ENCODE measurements around the gene LEFTY2.
"Not testable (repeated sequence)": the region's sequence is repeated elsewhere in the genome, so short reads cannot be mapped to it uniquely, and the experiment has no call there.

The LEFTY2 gene

DNA sequence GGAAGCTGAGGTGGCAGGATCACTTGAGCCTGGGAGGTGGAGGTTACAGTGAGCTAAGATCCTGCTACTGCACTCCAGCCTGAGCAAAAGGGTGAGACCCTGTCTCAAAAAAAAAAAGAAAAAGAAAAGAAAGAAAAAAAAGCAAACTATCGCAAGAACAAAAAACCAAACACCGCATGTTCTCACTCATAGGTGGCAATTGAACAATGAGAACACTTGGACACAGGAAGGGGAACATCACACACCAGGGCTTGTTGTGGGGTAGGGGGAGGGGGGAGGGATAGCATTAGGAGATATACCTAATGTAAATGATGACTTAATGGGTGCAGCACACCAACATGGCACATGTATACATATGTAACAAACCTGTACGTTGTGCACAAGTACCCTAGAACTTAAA, 11.6 kb downstream of the LEFTY2 start:
- not testable (repeated sequence) for DNase-seq (ENCODE audit: low read depth)

DNA sequence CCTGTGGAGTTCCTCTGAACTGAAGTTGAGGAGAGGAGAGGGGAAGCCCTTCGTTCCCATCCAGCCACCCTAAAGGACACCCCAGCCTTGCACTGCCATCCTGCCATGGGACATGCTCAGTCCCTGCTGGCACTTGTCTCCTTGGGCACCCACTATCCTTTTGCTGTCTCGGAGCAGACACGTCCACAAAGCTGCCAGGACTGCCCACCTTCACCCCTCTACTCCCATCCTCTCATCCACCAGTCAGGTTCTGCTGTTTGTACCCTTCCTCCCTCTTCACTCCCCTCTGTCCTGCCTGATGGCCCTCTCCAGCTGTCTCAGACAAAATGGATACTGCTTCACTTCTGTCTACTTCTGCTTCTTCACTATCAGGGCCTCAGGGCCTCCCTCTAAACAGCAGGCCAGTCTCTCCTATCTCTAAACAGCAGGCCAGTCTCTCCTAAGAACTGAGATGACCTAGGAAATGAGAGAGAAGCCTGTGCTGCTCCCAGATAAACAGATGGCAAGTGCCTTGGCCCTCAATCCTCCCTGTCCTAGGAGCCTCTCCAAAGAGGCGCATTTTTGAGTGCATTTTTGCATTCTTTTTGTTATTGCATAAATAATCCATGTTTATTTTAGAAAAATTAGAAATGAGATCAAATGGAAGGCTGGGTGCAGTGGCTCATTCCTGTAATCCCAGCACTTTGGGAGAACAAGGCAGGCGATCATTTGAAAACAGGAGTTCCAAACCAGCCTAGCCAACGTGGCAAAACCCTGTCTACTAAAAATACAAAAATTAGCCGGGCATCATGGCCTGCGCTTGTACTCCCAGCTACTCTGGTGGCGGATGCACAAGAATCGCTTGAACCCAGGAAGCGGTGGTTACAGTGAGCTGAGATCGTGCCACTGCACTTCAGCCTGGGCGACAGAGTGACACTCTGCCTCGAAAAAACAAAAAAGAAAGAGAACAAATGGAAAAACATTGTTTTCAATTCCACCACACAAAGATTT, 12.5 kb downstream of the LEFTY2 start:
- no peak for DNase-seq (ENCODE audit: low read depth)

DNA sequence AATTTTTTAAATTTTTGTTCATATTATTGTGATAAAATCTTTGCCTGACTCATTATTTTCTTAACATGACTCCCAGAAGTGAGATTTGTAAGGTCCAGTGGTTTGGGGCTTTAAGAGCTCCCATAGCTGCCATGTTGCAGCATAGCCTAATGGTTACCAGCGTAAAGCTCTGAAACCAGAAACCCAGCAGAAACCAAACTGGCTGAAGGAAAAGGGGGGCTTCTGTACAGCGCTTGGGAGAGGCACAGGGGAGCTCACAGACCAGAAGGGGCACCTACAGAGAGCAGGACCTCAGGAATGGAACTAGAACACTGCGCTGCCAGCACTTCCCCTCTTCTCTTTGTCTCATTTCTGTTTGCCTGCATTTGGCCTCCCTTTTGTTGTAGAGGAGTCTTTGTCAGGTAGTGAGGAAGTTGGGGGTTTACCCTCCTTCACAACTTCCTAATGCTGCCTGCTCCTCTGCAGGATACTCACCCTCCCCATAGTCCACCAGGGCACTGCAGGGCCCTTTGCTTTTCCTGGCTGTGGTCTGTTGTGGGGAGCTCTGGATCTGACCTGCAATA, 14.4 kb downstream of the LEFTY2 start:
- no peak for DNase-seq (ENCODE audit: low read depth)

DNA sequence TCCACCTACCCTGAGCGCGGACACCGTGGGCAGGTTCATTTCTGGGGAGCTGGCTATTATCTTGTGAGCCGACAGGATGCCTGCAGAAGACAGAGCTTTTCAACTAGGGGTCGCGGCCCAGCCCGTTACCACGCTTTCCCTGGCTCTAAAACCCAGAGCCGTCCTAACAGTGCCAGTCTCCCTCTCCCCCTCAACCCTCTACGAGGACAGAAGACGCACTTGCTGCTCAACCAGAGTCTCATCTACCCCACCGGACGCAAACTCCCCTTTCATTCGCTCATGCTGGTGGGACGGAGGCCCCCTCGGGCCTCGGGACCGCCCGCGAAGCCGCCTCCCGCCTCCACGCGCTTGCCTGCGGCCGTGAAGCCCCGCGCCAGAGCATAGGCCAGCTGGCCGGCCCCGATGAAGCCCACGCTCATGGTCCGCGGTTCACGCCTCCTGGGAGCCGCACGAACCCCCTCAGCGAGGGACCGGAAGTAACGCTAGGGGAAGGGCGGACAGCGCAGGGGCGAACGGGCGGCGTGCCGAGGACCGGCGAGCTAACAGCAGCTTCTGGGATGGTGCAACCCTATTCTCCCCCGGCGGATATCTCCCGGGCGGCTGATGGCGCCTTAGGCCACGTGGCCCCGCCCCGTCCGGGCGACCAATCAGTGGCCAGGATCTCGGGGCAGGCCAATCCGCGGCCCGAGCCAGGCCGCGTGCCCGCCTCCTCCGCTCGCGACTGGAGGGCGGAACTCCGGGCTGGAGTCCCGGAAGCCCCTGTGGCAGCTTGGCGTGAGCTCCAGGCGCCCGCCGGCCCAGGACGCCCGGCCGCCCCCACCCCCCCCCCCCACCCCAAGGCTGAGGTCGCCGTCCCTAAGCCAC, 17.1 kb downstream of the LEFTY2 start, which contains the start of gene PYCR2:
PYCR2 (minus strand) TSS at position 559 of the 864 bp plus-strand sequence; CDS start at position 419, 140 bp downstream.
- DNase-seq (ENCODE audit: low read depth), result peak; percentile 93

DNA sequence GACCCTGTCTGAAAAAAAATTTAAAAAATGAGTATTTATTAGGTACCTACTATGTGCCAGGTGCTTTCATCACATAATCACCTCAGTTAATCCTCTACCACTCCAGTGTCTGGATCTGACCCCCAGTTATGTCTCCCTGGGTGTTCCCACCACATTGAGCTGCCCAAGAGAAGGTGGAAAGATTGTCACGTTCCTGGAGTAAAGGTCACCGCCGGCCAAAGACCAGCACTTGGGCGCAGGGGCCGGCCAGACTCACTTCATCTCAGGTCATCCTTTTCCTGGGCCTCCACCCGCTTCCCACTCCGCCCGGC, 17.7 kb downstream of the LEFTY2 start:
- DNase-seq (ENCODE audit: low read depth), result no peak

DNA sequence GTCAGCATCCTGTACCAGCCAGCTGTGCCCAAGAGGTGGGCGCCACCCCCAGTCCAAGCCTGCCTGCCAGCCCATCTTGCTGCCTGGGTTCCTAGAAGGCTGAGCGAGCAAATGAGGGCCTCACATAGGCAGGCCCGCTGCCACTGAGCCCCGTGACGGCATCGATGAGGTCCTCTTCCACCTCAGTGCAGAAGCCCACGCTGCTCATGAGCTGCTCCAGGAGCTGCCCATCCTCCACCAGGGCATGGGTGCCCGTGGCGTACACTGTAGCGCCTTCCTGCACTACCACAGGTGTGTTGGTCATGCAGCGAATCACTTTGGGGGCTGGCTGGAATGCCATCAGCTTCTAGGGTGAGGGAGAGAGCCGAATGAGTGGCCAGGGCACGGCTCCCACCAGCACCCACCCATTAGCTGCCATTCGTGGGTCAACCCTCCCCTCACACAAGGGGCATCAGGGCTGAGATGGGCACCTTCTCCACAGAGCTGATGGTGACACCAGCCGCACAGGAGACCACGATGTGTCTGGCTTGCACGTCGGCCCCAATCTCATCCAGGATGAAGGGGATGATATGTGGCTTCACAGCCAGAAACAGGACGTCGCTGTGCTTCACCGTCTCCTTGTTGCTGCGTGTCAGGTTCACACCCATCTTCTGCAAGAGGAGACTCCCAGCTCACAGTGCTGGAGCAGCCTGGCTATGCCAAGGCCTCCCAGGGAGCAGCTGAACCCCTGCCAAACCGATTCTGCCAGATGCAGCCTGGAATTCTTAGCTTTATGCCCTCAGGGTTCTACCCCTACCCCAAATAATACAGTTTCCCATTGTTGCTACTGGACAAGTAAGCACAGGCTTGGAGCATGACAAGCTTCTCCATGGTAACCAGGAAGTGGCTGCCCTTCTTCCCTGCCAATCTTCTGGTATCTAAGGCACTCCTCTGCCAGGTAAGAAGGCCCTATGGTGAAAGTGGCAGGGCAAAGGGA, 19.0 kb downstream of the LEFTY2 start:
- DNase-seq (ENCODE audit: low read depth), result peak; percentile 4

DNA sequence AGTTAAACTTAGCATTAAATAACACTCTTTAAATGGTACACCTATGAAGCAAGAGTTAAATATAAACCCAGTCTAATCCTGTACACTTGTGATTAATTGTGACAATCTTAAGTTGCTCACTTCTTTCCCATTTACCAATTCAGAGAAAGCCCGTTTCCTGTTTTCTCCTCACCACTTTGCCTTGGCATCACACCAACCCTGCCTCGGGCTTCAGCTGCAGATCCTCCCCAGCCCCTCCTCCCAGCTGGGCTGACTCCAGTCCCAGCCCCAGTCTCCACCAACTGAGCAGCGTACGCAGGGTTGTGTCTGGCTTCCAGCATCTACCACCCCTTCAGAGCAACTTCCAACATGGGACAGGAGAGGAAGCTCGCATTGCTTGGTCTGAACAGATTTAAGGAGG, 21.1 kb downstream of the LEFTY2 start:
- peak; percentile 73 for DNase-seq (ENCODE audit: low read depth)

DNA sequence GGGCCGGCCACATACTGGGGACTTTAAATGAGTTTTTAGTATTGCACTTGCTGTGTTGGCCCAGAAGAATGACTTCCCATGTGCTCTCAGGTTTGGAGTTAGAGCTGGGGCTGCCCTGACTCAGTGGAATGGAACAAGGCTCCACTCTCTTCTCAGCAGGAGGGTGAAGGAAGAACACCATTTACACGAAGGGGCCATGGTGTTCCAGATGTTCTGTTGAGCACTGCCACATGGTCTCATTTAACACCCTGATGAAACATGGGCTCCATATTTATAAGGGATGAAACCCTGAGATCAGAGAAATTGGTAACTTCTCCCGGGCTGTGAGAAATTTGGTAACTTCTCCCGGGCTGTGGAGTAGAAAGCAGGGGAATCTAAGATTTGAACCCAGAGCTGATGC, 22.7 kb downstream of the LEFTY2 start:
- no peak for DNase-seq (ENCODE audit: low read depth)

DNA sequence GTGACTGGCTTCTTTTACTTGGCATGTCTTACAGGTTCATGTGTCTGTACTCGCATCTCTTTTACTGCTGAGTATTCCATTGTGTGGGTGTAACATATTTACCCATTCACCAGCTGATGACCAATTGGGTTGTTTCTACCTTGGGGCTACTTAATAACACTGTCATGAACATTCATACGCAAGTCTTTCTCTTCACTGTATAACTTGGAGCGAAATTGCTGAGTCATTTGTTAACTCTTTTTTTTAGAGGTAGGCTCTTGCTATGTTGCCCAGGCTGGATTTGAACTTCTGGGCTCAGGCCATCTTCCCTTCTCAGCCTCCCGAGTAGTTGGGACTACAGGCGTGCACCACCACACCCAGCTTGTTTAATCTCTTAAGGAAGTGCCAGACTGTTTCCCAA, 23.5 kb downstream of the LEFTY2 start:
- DNase-seq (ENCODE audit: low read depth), result no peak

DNA sequence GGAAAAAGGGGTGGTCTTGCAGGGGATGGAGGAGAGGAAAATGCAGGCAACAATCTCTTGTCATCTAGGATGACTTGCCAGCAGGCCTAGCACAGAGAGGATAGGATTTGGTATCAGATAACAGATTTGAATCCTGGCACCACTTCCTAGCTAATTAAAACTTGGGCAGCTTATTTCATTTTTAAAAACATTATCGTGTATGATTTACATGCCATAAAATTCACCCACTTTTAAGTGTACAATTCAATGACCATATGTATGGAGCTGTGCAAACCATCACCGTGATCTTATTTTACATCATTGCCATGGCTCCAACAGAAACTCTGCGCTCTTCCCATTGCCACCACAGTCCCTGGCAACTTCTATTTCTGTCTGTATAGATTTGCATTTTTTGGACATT, 23.9 kb downstream of the LEFTY2 start:
- no peak for DNase-seq (ENCODE audit: low read depth)

DNA sequence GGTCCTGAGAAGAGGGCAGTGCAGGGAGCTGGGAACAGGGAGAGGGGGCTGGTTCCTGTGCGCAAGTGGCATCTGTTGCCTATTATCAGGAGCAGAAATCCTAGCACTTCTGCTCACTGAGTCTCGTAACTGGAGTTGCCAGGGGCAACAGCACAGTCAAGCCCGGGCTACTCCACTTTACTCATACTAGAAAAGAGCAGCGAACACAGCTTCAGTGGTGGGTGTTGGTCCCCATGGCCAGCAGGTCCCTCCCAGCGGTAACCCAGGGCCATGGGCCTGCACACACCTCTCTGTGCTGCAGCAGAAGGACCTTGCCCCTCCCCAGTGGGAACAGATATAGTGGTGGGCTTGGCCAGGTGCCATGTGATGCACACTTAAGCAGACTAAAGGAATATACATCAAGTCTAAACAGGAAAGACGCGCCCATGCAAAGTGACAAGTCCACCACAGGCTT, 25.5 kb downstream of the LEFTY2 start:
- peak; percentile 53 for DNase-seq (ENCODE audit: low read depth)

DNA sequence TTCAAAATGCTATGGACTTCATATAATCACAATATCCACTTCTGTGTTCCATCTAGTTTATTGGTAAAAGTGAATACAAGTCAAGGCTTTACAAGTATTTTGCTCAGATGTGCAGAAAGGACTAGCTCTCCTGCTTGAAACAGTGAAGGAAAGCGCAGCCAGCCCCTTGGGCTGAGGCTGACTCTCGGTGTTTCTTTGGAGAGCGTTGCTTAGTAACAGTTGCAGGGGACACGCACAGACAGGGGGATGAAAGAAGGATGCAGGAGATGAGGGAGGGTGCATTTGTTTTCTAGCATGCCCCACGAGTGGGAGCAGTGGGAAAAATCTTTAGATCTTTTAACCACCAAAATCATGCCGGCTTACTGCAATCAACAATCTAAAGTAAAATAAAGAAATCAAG, 26.1 kb downstream of the LEFTY2 start:
- no peak for DNase-seq (ENCODE audit: low read depth)

DNA sequence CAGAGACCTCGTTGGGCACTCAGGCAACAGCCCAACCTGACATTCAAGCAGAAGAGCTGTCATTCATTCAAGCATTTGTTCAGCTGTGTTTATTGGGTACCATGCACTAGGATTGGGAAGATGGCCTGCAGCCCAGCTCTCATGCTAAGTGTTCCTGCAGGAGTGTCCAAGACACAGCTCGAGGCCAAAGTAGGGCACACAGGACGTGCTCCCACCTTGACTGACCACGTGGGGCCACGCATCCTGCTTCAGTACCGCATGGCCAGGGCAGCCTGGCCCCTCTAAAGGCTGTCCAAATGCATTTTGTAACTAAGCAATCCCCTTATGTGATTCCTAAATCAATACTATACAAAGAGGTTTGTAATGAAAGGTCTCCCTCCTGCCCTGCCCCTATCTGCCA, 26.6 kb downstream of the LEFTY2 start:
- no peak for DNase-seq (ENCODE audit: low read depth)

DNA sequence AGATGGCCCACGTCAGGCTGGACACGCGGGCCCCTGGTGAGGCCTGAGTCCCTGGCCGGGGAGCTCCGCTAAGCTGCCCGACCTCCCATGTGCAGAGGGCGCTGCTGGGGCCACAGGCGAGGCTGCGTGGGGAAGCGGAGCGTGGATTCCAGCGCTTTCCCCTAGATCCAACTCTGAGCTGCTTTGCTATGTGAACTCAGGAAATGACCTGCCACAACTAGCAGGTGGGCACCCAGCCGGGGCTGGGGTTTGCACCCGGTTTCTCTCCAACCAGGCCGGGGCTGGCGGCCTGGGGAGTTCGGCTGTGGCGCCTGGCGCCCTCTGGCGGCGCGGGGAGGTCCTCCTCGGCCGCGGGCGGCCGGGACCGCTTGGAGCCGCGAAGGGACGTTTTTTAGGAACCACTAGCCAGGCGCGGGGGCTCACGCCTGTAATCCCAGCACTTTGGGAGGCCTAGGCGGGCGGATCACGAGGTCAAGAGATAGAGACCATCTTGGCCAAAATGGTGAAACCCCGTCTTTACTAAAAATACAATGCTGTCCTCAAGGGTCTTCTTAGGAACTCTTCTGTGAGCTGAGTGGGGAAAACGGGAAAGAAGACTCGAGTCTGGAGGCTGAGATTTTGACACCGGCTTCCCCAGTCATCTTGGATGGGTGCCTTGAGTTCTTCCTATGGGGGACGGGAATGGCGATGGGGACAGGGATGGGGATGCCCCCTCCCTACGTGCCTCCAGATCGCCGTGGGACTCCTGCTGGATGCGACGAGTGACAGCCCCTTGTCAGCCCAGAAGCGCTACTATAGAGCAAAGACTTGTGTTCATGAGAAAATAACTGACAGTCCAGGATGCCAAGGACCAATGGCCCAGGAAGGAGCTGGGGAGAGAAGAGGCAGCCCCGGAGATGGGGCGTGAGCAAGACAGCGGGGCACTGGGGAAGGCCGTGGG, 29.6 kb downstream of the LEFTY2 start:
- no peak for DNase-seq (ENCODE audit: low read depth)

DNA sequence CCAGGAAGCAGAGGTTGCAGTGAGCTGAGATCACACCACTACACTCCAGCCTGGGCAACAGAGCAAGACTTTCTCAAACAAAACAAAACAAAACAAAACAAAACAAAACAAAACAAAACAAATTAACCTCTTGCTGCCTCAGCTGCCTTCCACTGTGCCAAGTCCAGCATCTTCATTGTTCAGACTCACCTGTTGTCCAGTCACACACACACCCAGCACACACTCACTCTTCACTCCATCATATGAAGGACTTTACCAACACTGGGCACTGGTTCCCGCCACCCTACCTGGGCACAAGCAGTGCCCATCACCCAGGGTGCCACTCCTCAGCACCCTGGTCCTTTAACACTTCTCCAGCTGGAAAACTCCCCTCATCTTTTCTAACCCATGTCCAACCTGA, 31.5 kb downstream of the LEFTY2 start:
- DNase-seq (ENCODE audit: low read depth), result no peak

DNA sequence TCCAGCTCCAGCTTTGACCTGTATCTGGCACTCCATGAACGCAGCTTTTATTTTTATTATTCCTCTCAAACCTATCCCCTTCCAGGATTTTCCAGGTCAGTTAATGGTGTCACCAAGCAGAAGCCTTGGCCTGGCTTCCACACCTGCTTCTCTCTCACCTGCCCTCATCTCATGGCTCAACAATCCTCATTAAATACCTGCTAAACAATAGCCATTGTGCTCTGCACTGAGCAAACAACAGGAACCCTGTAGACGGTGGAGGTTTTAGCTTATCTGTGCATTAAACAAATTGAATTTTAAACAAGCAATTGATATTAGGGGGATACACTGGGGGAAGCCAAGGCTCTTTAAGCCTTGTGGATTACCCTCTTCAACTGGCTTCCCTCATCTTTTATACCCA, 32.2 kb downstream of the LEFTY2 start:
- DNase-seq (ENCODE audit: low read depth), result no peak

DNA sequence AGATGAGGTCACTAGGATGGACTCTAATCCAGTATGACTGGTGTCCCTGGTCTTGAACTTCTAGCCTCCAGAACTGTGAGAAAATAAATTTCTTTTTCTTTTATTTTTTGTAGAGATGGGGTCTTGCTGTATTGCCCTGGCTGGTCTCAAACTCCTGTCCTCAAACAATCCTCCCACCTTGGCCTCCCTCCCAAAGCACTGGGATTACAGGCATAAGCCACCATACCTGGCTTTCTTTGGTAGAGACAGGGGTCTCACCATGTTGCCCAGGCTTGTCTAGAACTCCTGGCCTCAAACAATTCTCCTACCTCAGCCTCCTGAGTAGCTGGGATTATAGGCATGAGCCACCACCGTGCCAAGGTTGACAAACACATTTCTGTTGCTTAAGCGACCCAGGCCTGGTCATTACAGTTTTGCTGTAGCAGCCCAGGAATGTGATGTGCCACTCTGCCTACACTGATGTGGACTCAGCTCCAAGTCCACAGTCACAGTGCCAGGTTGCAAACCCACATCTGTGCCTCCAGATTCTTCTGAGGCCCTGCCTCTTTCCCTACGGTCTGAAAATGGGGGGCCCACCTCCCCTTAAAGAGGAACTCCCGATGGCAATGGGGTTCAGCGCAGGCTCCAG, 32.9 kb downstream of the LEFTY2 start:
- no peak for DNase-seq (ENCODE audit: low read depth)

DNA sequence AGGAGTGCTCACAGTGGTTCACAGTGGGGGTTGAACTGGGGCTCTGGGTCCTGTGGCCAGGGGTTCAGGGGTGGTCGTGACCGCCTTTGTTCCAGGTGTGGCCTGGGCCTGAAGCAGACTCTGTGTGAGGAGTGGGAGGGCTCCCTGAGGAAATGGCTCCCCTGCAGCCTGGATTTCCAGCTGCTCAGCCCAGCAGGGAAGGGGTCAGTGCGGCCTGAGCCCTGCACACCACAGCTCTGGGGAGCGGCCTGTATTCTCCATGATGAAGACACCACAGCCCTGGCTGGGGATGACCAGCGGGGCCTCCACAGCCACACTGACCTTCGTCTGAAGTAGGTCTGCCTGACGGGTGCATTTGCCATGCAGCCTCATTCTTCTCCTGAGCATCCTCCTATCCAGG, 33.7 kb downstream of the LEFTY2 start:
- no peak for DNase-seq (ENCODE audit: low read depth)

DNA sequence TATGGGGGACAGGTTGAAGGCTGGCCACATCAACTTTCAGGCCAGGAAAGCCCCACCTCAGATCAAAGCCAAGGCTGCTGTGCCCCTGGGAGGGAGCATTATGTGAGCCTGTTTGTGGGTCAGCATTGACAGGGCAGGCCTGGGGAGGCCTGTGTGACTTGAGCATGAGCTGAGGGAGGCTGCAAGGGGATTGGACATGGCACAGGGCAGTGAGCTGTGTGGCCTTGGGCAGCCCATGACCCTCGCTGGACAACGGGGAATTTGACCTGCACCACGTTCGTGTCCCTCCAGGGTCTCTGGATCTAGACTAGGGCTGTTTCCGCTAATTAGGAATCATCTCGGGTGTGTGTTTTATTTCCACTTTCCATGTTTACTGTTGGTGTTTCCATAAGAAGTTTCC, 34.6 kb downstream of the LEFTY2 start:
- DNase-seq (ENCODE audit: low read depth), result no peak

DNA sequence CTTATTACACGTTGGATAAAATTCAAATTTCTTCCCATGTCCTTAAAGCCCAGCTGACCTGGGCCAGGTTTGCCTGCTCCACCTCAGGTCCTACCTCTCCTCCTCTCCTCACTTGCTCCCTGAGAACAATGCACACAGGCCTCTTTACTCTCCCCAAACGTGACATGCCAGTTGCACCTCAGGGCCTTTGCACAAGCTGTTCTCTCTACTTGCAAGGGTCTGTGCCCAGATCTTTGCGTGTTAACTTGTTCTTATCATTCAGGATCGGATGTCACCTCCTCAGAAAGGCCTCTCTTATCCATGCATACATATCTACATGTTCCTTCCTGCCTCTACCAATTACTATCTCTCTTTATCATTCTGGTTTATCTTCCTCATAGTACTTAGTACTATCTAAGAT, 37.4 kb downstream of the LEFTY2 start:
- DNase-seq (ENCODE audit: low read depth), result no peak
